H1 (cell line): ENCODE data around the gene UNC13D. TPM values are rescaled to one million over a fixed set of nuclear protein-coding genes. Genes with fewer than 3 reads are reported as not detected.

Experiments
- CTCF ChIA-PET: fragments of 300-600 bp; sonication (Branson Sonifier 250); formaldehyde crosslinking; loops from one replicate; lab custom pipeline; 2021; ENCODE audit not compliant: partially characterized antibody; lab: Charles Lee
- POLR2A ChIA-PET: fragments of 300-600 bp; sonication (Branson Sonifier 250); formaldehyde crosslinking; loops from one replicate; lab custom pipeline; 2021; ENCODE audit warnings: inconsistent platforms; ENCODE audit not compliant: partially characterized antibody; lab: Charles Lee
- DNase-seq, 2 experiments: peaks; one replicate each; pipeline versions ENCODE4 v3.0.0 to v3.0.0-alpha.2; 2010 to 2022; ENCODE audit warnings: low spot score in 2 of 2, low read depth in 1 of 2, mixed read lengths in 1 of 2
- FAIRE-seq: peaks from 2 replicates; lab custom pipeline; 2011; peaks lifted over from hg19 to GRCh38; lab: Jason Lieb, UNC
- H2AFZ ChIP-seq: 2 replicates; pipeline ENCODE4 v1.8.1; 2012; ENCODE audit warnings: low read length, inconsistent platforms
- H2AK5ac ChIP-seq: 2 replicates; pipeline ENCODE4 v1.6.1; 2013; ENCODE audit warnings: low read depth, low read length
- H2BK120ac ChIP-seq: replicated peaks from 2 replicates; pipeline ENCODE3; 2013; ENCODE audit warnings: low read depth, low read length, inconsistent platforms
- H2BK12ac ChIP-seq: 2 replicates; pipeline ENCODE4 v1.6.1; 2013; ENCODE audit warnings: low read depth, low read length
- H2BK15ac ChIP-seq: 2 replicates; pipeline ENCODE4 v1.6.1; 2013; ENCODE audit warnings: low read length
- H2BK20ac ChIP-seq: 2 replicates; pipeline ENCODE4 v1.6.1; 2013; ENCODE audit warnings: low read length
- H2BK5ac ChIP-seq: 2 replicates; pipeline ENCODE4 v1.6.1; 2013; ENCODE audit warnings: low read depth, low read length
- H3K14ac ChIP-seq: 2 replicates; pipeline ENCODE4 v1.6.1; 2013; ENCODE audit warnings: inconsistent platforms; ENCODE audit not compliant: insufficient read length
- H3K18ac ChIP-seq: 2 replicates; pipeline ENCODE4 v1.6.1; 2013; ENCODE audit warnings: low read length; ENCODE audit errors: extremely low read depth
- H3K23ac ChIP-seq: 2 replicates; pipeline ENCODE4 v1.6.1; 2013; ENCODE audit warnings: inconsistent platforms; ENCODE audit not compliant: insufficient read length
- H3K23me2 ChIP-seq: 2 replicates; pipeline ENCODE4 v1.6.1; 2013; ENCODE audit warnings: low read depth, low read length
- H3K27ac ChIP-seq: 2 replicates; pipeline ENCODE4 v1.6.1; 2011; ENCODE audit warnings: low read depth, low read length, inconsistent platforms
- H3K27me3 ChIP-seq, 4 experiments: replicated peaks in 1 of 4; 1 replicate in 1 of 4; 2 replicates in 3 of 4; pipeline versions ENCODE4 v1.6.1 to v1.8.1; 2011 to 2013; ENCODE audit warnings: low read length in 3 of 4, mild to moderate bottlenecking in 3 of 4, inconsistent platforms in 2 of 4, mixed read lengths in 2 of 4, moderate library complexity in 1 of 4; ENCODE audit not compliant: control insufficient read depth in 3 of 4, insufficient read depth in 3 of 4; ENCODE audit errors: extremely low read depth in 1 of 4
- H3K36me3 ChIP-seq, 4 experiments: 2 replicates each; pipeline versions ENCODE4 v1.6.1 to v1.8.1; 2011 to 2013; ENCODE audit warnings: mild to moderate bottlenecking in 4 of 4, low read length in 3 of 4, moderate library complexity in 2 of 4, control low read depth in 1 of 4, inconsistent platforms in 1 of 4; ENCODE audit not compliant: insufficient read depth in 4 of 4, control insufficient read depth in 2 of 4
- H3K4ac ChIP-seq: replicated peaks from 2 replicates; pipeline ENCODE3; 2013; ENCODE audit warnings: low read length, low read depth, mixed read lengths, inconsistent platforms; ENCODE audit not compliant: insufficient read length
- H3K4me1 ChIP-seq, 4 experiments: replicated peaks in 1 of 4; 1 replicate in 1 of 4; 2 replicates in 3 of 4; pipeline versions ENCODE4 v1.6.1 to v1.8.1; 2011 to 2013; ENCODE audit warnings: low read length in 3 of 4, inconsistent platforms in 2 of 4, mixed read lengths in 1 of 4; ENCODE audit not compliant: insufficient read depth in 4 of 4, control insufficient read depth in 3 of 4
- H3K4me2 ChIP-seq, 2 experiments: 2 replicates each; pipeline versions ENCODE4 v1.6.1 to v1.8.1; 2011 to 2013; ENCODE audit warnings: low read depth in 2 of 2, low read length in 2 of 2, control low read depth in 1 of 2, inconsistent platforms in 1 of 2, mild to moderate bottlenecking in 1 of 2; ENCODE audit not compliant: insufficient read depth in 1 of 2
- H3K4me3 ChIP-seq, 4 experiments: fragments of 200-600, 300-600 bp in 1 of 4; sonication (generic), shearing (Covaris generic), sonication (Bioruptor Twin) in 1 of 4; 2 replicates each; pipeline versions ENCODE4 v1.5.1 to v1.8.1; 2011 to 2016; ENCODE audit warnings: low read length in 4 of 4, low read depth in 3 of 4, control low read depth in 2 of 4, inconsistent platforms in 2 of 4, mild to moderate bottlenecking in 2 of 4, mixed read lengths in 1 of 4, moderate library complexity in 1 of 4; ENCODE audit not compliant: insufficient read depth in 2 of 4; ENCODE audit errors: extremely low read depth in 1 of 4
- H3K56ac ChIP-seq: replicated peaks from 2 replicates; pipeline ENCODE3; 2013; ENCODE audit warnings: low read depth, mild to moderate bottlenecking, mixed read lengths, low read length, inconsistent platforms; ENCODE audit not compliant: insufficient read length
- H3K79me1 ChIP-seq: 2 replicates; pipeline ENCODE4 v1.6.1; 2013; ENCODE audit warnings: low read depth, low read length, control low read depth
- H3K79me2 ChIP-seq, 2 experiments: 2 replicates each; pipeline versions ENCODE4 v1.6.1 to v1.8.1; 2012 to 2013; ENCODE audit warnings: low read length in 2 of 2, mild to moderate bottlenecking in 2 of 2, inconsistent platforms in 1 of 2; ENCODE audit not compliant: insufficient read depth in 2 of 2, control insufficient read depth in 1 of 2
- H3K9ac ChIP-seq, 4 experiments: replicated peaks in 1 of 4; 1 replicate in 1 of 4; 2 replicates in 3 of 4; pipeline versions ENCODE4 v1.6.1 to v1.8.1; 2011 to 2013; ENCODE audit warnings: low read depth in 3 of 4, low read length in 3 of 4, control low read depth in 2 of 4, mild to moderate bottlenecking in 2 of 4, moderate library complexity in 2 of 4, inconsistent platforms in 1 of 4; ENCODE audit errors: extremely low read depth in 1 of 4
- H3K9me3 ChIP-seq, 2 experiments: 2 replicates each; pipeline versions ENCODE4 v1.6.1 to v1.8.1; 2012 to 2013; ENCODE audit warnings: mild to moderate bottlenecking in 2 of 2, moderate library complexity in 2 of 2, control low read depth in 1 of 2, inconsistent platforms in 1 of 2, low read depth in 1 of 2, low read length in 1 of 2, mixed read lengths in 1 of 2; ENCODE audit not compliant: insufficient read depth in 2 of 2
- H4K20me1 ChIP-seq, 2 experiments: replicated peaks in 1 of 2; 2 replicates each; pipeline versions ENCODE3 to v1.8.1; 2011 to 2013; ENCODE audit warnings: inconsistent platforms in 2 of 2, low read length in 2 of 2, mild to moderate bottlenecking in 1 of 2; ENCODE audit not compliant: insufficient read depth in 2 of 2, control insufficient read depth in 1 of 2
- H4K5ac ChIP-seq: 2 replicates; pipeline ENCODE4 v1.6.1; 2013; ENCODE audit warnings: low read length, low read depth, mixed read lengths, inconsistent platforms; ENCODE audit not compliant: insufficient read length
- H4K8ac ChIP-seq: 2 replicates; pipeline ENCODE4 v1.8.0; 2013; ENCODE audit warnings: mild to moderate bottlenecking, moderate library complexity, low read length, inconsistent platforms; ENCODE audit not compliant: insufficient read depth; ENCODE audit errors: extremely low read depth
- H4K91ac ChIP-seq: replicated peaks from 2 replicates; pipeline ENCODE3; 2013; ENCODE audit warnings: low read length, mixed read lengths, inconsistent platforms; ENCODE audit not compliant: insufficient read length
- HDAC6 ChIP-seq: IDR thresholded peaks from one replicate; pipeline ENCODE4 v1.7.1; 2012; ENCODE audit warnings: low read depth, mild to moderate bottlenecking, inconsistent platforms, low read length, moderate library complexity
- KDM1A ChIP-seq: fragments of 200-600, 300-600 bp; sonication (generic); IDR thresholded peaks from 2 replicates; pipeline ENCODE4 v1.7.1; 2016; ENCODE audit warnings: mild to moderate bottlenecking, low read length, borderline replicate concordance
- SP2 ChIP-seq: IDR thresholded peaks from 2 replicates; pipeline ENCODE4 v1.6.1; 2012; ENCODE audit warnings: mild to moderate bottlenecking, low read length, inconsistent platforms
- TEAD4 ChIP-seq: IDR thresholded peaks from 2 replicates; pipeline ENCODE4 v1.6.1; 2012; ENCODE audit warnings: low read depth, low read length, inconsistent platforms, mixed read lengths
- YY1 ChIP-seq: IDR thresholded peaks from 2 replicates; pipeline ENCODE4 v1.6.1; 2011; ENCODE audit warnings: low read depth, mild to moderate bottlenecking, low read length
- WGBS, 2 experiments: shearing (Covaris generic) in 1 of 2; methylation state at CpG; one replicate each; pipeline versions ENCODE4 v1.1.6 to v1.1.7; 2013 to 2015; ENCODE audit warnings: low lambda C conversion rate in 2 of 2, mixed read lengths in 2 of 2, inconsistent platforms in 1 of 2, low coverage in 1 of 2, missing lambda C conversion rate in 1 of 2; ENCODE audit not compliant: insufficient replicate concordance in 2 of 2, insufficient coverage in 1 of 2, insufficient read length in 1 of 2; ENCODE audit errors: extremely low coverage in 1 of 2, missing lambda C conversion rate in 1 of 2; 5-methylcytosine and 5-hydroxymethylcytosine counted together
- polyA plus RNA-seq, 7 experiments: library from polyadenylated mRNA; depleted of rRNA in 3 of 7; stranded (reverse) in 5 of 7; unstranded in 2 of 7; fragments of >200 nt in 5 of 7; fragments of 200-250 nt in 2 of 7; gene quantifications; 1 replicate in 5 of 7; 2 replicates in 1 of 7; 4 replicates in 1 of 7; pipeline versions ENCODE4 v1.2.1 to v1.2.3, GENCODE V29; 2011 to 2013; ENCODE audit warnings: missing spikeins in 2 of 7, mixed read lengths in 2 of 7
- total RNA-seq: library from RNA; stranded (reverse); fragmentation: NEBNext Ultra II Directional; extraction: Animal tissue kit (Norgen Biotek cat#: 25700); gene quantifications from 2 replicates; pipeline ENCODE4 v1.2.1, GENCODE V29; 2021

The UNC13D gene
- total and polyA plus RNA-seq, 2 of the 8 experiments (the other 6 are each of a cell fraction or from before 2014, with no cell fraction given) = 3.6 to 8.4 TPM

- Histone ChIP-seq H3K79me1 (no peaks in the 10 kb centered on the region), H3K36me3 (no peaks in the 10 kb centered on the region), H4K5ac (no peak overlapping the region), H3K9ac (no peak overlapping the region), H4K91ac (peak overlapping the region; percentile 5), H3K4ac (no peak overlapping the region), H3K23ac (no peak overlapping the region), H3K4me1 (peaks cover 0 to 24% (median 13%) of the 10 kb centered on the region in 4 experiments; a peak in 6 of 7 replicates), H3K23me2 (peaks cover 5% of the 10 kb centered on the region; the same call in 1 of the 2 replicates), H3K27me3 (peaks cover 5 to 16% (median 13%) of the 10 kb centered on the region in 4 experiments; a peak in 6 of 7 replicates), H3K4me3 (no peak overlapping the region), H4K8ac (peak overlapping the region; percentile 60), H2AFZ (0 out of 2 replicates have a peak overlapping the region, but pooled peaks have one; percentile 62), H2BK15ac (no peak overlapping the region), H2BK20ac (no peak overlapping the region), H3K56ac (no peak overlapping the region), H2BK5ac (peak overlapping the region; percentile 12), H3K27ac (peak overlapping the region; percentile 18; the same call in 1 of the 2 replicates), H2BK12ac (no peak overlapping the region), H3K18ac (no peak overlapping the region), H3K4me2 (no peak overlapping the region; a peak in 1 of 4 replicates), H4K20me1 (no peaks in the 10 kb centered on the region), H2BK120ac (no peak overlapping the region), H2AK5ac (no peak overlapping the region), H3K79me2 (no peaks in the 10 kb centered on the region), H3K14ac (no peak overlapping the region), H3K9me3 (no peaks in the 10 kb centered on the region)
- no peak for DNase-seq
- FAIRE-seq = no peak
- TF ChIP-seq TEAD4 = peak; percentile 20; the same call in 1 of the 2 replicates
- TF ChIP-seq KDM1A = no peak
- no peak for TF ChIP-seq YY1
- TF ChIP-seq SP2 = no peak
- TF ChIP-seq HDAC6 = no peak
- 86% methylated on average over 13 of the region's 13 CpGs; no CpG with 5 or more reads in 1 of the 2 experiments for WGBS, 2 experiments
- ChIA-PET CTCF (interaction anchor here (0.8 to 11.3 kb wide), 10 partner anchors 11 to 147 kb away, joined by 3 to 157 read pairs (median 4); partner anchors contain the start of genes CDK3, MRPL38, TRIM65 and WBP2), POLR2A (interaction anchor here (1.1 to 12.1 kb wide), 4 partner anchors 11 to 97 kb away, joined by 3 to 143 read pairs (median 6); partner anchors contain the start of gene TRIM65)
Measured at GRCh38 chr17:75872434-75873351, 28.5 kb upstream of the UNC13D start.
